ENCODE data around the gene ECSIT.

ECSIT gene

GRCh38 chr19:11504502-11505031 is 24.4 kb downstream of the ECSIT start:
- DNase-seq (ENCODE audit: low read depth in 1 of 2, low spot score in 1 of 2) = no peak

DNA sequence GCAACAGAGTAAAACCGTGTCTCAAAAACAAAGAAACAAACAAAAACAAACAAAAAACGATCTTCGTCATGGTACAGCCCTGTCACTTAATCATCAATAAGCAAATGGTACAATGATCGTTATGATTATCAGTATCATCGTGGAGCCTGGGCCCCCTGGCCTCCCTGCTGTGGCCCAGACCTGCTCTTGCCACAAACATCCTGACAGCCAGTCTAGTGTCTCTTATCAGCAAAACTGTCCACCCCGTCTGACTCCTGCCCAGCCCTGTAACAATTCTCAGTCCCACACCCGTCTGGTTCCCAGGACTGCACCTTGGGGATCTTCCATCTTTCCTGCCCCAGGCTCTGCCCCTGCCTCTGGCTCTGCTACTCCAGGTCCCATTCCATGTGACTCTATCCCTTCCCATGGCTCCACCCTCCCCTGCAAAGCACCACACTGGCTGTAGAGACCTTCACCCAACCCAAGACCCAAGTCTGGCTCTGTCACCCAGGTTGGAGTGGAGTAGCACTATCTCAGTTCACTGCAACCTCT is 29.0 kb downstream of the ECSIT start:
- DNase-seq (ENCODE audit: low read depth in 1 of 2, low spot score in 1 of 2) = no peak

GRCh38 chr19:11499220-11499726 is 29.7 kb downstream of the ECSIT start:
- DNase-seq (ENCODE audit: low read depth in 1 of 2, low spot score in 1 of 2) = no peak

GRCh38 chr19:11496391-11497163 is 32.4 kb downstream of the ECSIT start:
- peak; percentile 36 to 42 for DNase-seq (ENCODE audit: low read depth in 1 of 2, low spot score in 1 of 2)

- no peak for DNase-seq (ENCODE audit: low read depth in 1 of 2, low spot score in 1 of 2)
Measured at GRCh38 chr19:11495885-11496284, 33.0 kb downstream of the ECSIT start.

DNA sequence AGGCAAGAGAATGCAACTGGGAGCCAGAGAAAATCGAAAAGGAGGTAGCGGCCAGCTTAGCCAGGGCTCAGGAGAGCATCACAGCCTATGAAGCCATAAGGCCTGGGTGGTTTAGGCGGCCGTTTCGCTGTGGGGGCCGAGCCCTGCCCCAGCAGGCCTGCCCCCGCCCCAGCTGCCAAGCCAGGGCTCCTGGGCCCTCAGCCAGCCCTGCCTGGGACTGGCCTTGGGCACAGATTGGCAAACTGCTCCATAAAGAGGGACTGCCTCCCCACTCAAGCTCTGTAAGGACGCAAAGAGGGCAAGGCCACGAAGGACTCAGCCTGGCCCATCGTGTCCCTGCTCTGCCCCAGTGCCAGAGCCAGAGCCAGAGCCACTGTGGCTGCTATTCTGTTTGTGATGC is 33.5 kb downstream of the ECSIT start:
- DNase-seq (ENCODE audit: low read depth in 1 of 2, low spot score in 1 of 2) = no peak

- no peak for DNase-seq (ENCODE audit: low read depth in 1 of 2, low spot score in 1 of 2)
Measured at GRCh38 chr19:11494634-11495285, 34.2 kb downstream of the ECSIT start.

DNA sequence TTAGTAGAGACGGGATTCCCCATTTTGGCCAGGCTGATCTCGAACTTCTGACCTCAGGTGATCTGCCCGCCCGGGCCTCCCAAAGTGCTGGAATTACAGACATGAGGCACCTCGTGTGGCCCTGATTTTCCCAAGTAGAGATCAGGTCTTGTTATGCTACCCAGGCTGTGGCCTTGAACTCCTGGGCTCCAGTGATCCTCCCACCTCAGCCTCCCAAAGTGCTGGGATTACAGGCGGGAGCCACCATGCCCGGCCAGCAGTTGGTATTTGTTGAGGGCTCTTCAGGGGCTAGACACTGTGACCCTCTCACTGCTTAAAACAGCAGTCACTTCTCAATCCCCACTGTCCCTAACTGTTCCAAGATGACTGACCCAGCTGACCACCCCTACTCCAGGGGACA is 39.6 kb downstream of the ECSIT start:
- DNase-seq (ENCODE audit: low read depth in 1 of 2, low spot score in 1 of 2) = no peak

DNA sequence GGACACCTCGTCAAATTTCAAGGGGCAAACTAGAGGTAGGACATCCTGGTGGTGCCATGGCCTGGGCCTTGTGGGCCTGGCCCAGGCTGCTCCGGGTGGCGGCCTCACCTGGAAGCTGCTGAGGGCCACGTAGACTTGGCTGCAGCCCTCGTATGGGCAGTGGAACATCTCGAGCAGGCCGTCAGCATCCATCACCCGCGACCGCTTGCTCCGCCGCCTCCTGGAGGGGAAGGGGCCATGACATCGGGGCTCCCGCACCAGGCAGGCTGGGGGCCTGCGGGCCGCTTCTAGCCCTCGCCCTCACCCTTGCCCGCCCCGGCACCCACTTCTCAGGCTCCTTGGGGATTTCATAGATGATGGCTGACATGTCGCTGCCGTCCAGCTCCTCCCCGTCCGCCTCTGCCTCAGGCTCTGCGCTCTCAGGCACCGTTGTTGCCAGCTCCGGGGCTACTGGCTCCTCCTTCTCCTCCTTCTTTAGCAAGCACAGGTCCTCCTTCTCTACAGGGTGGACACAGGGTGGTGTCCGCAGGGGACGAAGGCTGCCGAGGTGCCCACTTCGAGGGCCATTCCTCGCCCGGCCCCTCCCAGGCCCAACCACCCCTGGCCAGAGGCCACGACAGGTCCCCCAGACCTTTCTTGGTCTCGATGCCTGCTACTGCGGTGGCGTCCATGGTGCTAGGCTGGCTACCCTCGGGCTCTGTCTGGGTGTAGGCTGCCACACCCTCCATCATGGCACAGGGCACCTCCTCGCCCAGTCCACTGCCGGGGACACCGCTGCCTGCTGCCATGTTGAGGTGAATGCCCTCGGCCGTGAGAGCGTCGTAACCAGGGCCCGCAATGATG is 42.1 kb downstream of the ECSIT start:
- no peak for DNase-seq (ENCODE audit: low read depth in 1 of 2, low spot score in 1 of 2)

DNA sequence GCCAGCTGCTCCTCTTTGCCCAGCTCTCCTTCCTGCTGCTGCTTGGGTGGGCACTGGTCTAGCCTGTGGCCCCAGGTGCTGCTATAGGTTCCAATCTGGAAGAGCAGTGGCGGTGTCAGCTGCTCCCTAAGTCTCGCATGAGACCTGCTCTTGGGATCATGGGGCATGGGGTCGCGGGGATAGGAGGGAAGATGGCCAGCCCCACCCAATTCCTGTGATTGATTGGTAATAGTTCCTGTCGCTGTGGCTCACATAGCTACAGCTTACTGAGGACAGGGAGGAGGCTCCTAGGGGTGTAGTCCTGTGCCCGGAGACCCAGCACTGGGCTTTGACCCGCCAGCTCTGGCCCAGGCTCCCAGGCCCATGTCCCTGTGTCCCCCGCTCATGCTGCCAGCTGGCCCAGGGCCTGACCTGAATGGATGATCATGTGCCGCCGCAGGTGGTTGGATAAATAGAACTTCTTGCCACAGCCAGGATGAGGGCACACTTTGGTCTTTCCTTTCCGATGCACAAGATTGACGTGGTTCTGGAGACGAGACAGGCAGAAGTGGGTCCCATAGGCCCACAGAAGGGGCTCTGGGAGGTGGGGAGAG is 43.6 kb downstream of the ECSIT start:
- no peak for DNase-seq (ENCODE audit: low read depth in 1 of 2, low spot score in 1 of 2)

GRCh38 chr19:11483366-11484111 is 45.4 kb downstream of the ECSIT start:
- DNase-seq (ENCODE audit: low read depth in 1 of 2, low spot score in 1 of 2) = no peak

- peak; percentile 67 to 69 for DNase-seq (ENCODE audit: low read depth in 1 of 2, low spot score in 1 of 2)
Measured at GRCh38 chr19:11482384-11483050, 46.4 kb downstream of the ECSIT start.

GRCh38 chr19:11481534-11482383 is 47.2 kb downstream of the ECSIT start:
- peak in 1 of 2 donors; percentile 42 for DNase-seq (ENCODE audit: low read depth in 1 of 2, low spot score in 1 of 2)

DNA sequence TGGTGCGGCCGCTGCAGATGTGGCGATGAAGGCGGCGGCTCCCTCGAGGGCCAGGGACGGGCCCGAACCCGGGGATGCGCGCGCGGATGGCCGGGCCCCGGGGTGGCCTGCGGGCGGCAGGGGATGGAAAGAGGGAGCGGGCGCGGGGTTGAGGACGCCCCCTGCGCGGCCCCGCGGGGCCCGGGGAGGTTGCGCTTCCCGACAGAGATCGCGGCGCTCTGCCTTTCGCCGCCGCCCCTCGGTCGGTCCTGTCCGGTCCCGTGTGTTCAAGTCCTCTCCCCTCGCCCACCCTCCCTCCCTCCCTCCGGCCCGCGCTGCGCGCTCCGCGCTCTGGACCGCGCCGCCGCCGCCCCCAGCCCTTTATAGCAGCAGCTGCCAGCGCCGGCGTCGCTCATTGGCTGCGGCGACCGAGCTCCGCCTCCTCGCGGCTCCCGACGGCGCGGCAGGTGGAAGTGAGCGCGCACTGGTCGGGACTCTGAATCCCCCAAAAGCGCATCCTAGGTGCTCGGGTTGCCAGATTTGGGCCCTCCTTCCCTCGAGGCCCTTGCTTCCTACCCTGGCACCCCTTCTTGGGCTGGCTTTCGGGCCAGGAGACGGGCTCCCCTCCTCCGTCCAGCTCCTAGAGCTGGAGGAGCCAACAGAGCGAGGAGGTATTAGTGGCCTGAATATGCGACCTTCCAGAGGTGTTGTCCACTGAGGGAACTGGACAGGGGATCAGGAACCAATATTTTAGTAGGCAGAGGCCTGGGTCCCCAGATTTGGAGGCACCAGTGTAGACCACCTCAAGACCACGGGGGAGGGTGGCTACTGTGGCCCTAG is 48.0 kb downstream of the ECSIT start, which contains the start of gene ELAVL3:
TSS of gene ELAVL3 (minus strand) at position 332 of the 819 bp plus-strand sequence. CDS start 438 bp downstream, outside the sequence.
- no peak for DNase-seq (ENCODE audit: low read depth in 1 of 2, low spot score in 1 of 2)

GRCh38 chr19:11479898-11480714 is 48.8 kb downstream of the ECSIT start:
- DNase-seq (ENCODE audit: low read depth in 1 of 2, low spot score in 1 of 2) = no peak

GRCh38 chr19:11479090-11479897 is 49.6 kb downstream of the ECSIT start:
- no peak for DNase-seq (ENCODE audit: low read depth in 1 of 2, low spot score in 1 of 2)

Data from activated T-helper 1 cell treated with anti-CD3 and anti-CD28 coated beads, Interleukin-2, amount 50 U/mL, for 16 hours (primary cell).